WERI-Rb-1 (cell line): ENCODE results near the gene DGKD.

Experiments used
- DNase-seq: peaks from one replicate; pipeline ENCODE4 v3.0.0-alpha.2; 2020
- H3K27ac ChIP-seq: fragments of 250-450 bp; sonication (Bioruptor Pico); 2 replicates; pipeline ENCODE4 v1.5.1; 2020; ENCODE audit warnings: mild to moderate bottlenecking, moderate library complexity
- H3K27me3 ChIP-seq: fragments of 250-450 bp; sonication (Bioruptor Pico); 2 replicates; pipeline ENCODE4 v1.5.1; 2021; ENCODE audit warnings: mild to moderate bottlenecking, low read depth, moderate library complexity; ENCODE audit not compliant: insufficient read depth, severe bottlenecking
- H3K36me3 ChIP-seq: fragments of 250-450 bp; sonication (Bioruptor Pico); 2 replicates; pipeline ENCODE4 v1.5.1; 2020; ENCODE audit warnings: mild to moderate bottlenecking, moderate library complexity
- H3K4me3 ChIP-seq: 2 replicates; pipeline ENCODE4 v1.5.1; 2011; ENCODE audit warnings: low read depth, mild to moderate bottlenecking, control low read depth, low read length
- H3K9me3 ChIP-seq: fragments of 250-450 bp; sonication (Bioruptor Pico); 2 replicates; pipeline ENCODE4 v1.5.1; 2021; ENCODE audit warnings: mild to moderate bottlenecking, moderate library complexity; ENCODE audit not compliant: severe bottlenecking
- CTCF ChIP-seq: IDR thresholded peaks from 2 replicates; pipeline ENCODE4 v1.5.1; 2011; ENCODE audit warnings: low read depth, mild to moderate bottlenecking, control low read depth, inconsistent platforms, low read length

Gene DGKD

GRCh38 chr2:233416199-233416598 lies 61.9 kb downstream of the DGKD start:
- DNase-seq = no peak
- Histone ChIP-seq H3K36me3 (no peaks in the 10 kb centered on the region), H3K4me3 (no peak overlapping the region), H3K9me3 (peaks cover 2% of the 10 kb centered on the region), H3K27ac (no peak overlapping the region), H3K27me3 (no peaks in the 10 kb centered on the region)
- TF ChIP-seq CTCF = no peak

GRCh38 chr2:233416706-233417105 lies 62.4 kb downstream of the DGKD start:
- Histone ChIP-seq H3K36me3 (no peaks in the 10 kb centered on the region), H3K27ac (no peak overlapping the region), H3K27me3 (no peaks in the 10 kb centered on the region), H3K4me3 (no peak overlapping the region), H3K9me3 (no peaks in the 10 kb centered on the region)
- no peak for TF ChIP-seq CTCF
- no peak for DNase-seq

- no peak for DNase-seq
- Histone ChIP-seq H3K4me3 (no peak overlapping the region), H3K27me3 (no peaks in the 10 kb centered on the region), H3K27ac (no peak overlapping the region), H3K36me3 (no peaks in the 10 kb centered on the region), H3K9me3 (no peaks in the 10 kb centered on the region)
- no peak for TF ChIP-seq CTCF
Measured at GRCh38 chr2:233417282-233417681, 63.0 kb downstream of the DGKD start.

- H3K36me3 ChIP-seq = no peaks in the 10 kb centered on the region
- no peak for DNase-seq
- H3K27ac ChIP-seq = no peak overlapping the region
- H3K27me3 ChIP-seq = no peaks in the 10 kb centered on the region
- no peaks in the 10 kb centered on the region for H3K9me3 ChIP-seq
- no peak overlapping the region for H3K4me3 ChIP-seq
- TF ChIP-seq CTCF = no peak
Measured at GRCh38 chr2:233418052-233418760, 63.9 kb downstream of the DGKD start.

- TF ChIP-seq CTCF = no peak
- Histone ChIP-seq H3K36me3 (no peaks in the 10 kb centered on the region), H3K4me3 (no peak overlapping the region), H3K9me3 (no peaks in the 10 kb centered on the region), H3K27me3 (no peaks in the 10 kb centered on the region), H3K27ac (no peak overlapping the region)
- DNase-seq = no peak
Measured at GRCh38 chr2:233418761-233419546, 64.7 kb downstream of the DGKD start.
